Tibial nerve (tissue), 4 donors: ENCODE measurements around the gene SETD1B.

Experiments used
- EP300 ChIP-seq, 2 donors: sonication (generic); formaldehyde crosslinking; IDR thresholded peaks; one replicate each; pipeline ENCODE4 v1.6.1; 2017; ENCODE audit warnings: antibody characterized with exemption in 2 of 2, mild to moderate bottlenecking in 1 of 2
- POLR2A ChIP-seq, 2 donors: fragments of 450-650 bp; IDR thresholded peaks; one replicate each; pipeline ENCODE4 v1.6.1; 2017; ENCODE audit warnings: antibody characterized with exemption in 2 of 2, mild to moderate bottlenecking in 2 of 2, moderate library complexity in 2 of 2
- TF ChIP-seq, protein P1 (sequence below), 5 experiments: fragments of 200-600 bp in 3 of 5; fragments of 450-650 bp in 2 of 5; sonication (generic) in 3 of 5; IDR thresholded peaks; one replicate each; pipeline ENCODE4 v1.5.1; 2016 to 2019; ENCODE audit warnings: antibody characterized with exemption in 5 of 5, mild to moderate bottlenecking in 3 of 5, moderate library complexity in 2 of 5

- TF ChIP-seq, protein P1, sequence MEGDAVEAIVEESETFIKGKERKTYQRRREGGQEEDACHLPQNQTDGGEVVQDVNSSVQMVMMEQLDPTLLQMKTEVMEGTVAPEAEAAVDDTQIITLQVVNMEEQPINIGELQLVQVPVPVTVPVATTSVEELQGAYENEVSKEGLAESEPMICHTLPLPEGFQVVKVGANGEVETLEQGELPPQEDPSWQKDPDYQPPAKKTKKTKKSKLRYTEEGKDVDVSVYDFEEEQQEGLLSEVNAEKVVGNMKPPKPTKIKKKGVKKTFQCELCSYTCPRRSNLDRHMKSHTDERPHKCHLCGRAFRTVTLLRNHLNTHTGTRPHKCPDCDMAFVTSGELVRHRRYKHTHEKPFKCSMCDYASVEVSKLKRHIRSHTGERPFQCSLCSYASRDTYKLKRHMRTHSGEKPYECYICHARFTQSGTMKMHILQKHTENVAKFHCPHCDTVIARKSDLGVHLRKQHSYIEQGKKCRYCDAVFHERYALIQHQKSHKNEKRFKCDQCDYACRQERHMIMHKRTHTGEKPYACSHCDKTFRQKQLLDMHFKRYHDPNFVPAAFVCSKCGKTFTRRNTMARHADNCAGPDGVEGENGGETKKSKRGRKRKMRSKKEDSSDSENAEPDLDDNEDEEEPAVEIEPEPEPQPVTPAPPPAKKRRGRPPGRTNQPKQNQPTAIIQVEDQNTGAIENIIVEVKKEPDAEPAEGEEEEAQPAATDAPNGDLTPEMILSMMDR (IDR thresholded peaks at IDR 0.05): peak in 1 of 5 experiments; percentile 5
- TF ChIP-seq POLR2A (IDR thresholded peaks at IDR 0.05) (no peak), EP300 (IDR thresholded peaks at IDR 0.05) (no peak)
Measured at GRCh38 chr12:121789233-121789781, 14.5 kb upstream of the SETD1B start.
